ENCODE data around the gene ERG. TPM values are rescaled to one million over a fixed set of nuclear protein-coding genes. Genes with fewer than 3 reads are reported as not detected.

ERG gene
- total and polyA plus RNA-seq, 2 of the 13 experiments (the other 11 are each of a cell fraction or from before 2014, with no cell fraction given), result not detected

DNA sequence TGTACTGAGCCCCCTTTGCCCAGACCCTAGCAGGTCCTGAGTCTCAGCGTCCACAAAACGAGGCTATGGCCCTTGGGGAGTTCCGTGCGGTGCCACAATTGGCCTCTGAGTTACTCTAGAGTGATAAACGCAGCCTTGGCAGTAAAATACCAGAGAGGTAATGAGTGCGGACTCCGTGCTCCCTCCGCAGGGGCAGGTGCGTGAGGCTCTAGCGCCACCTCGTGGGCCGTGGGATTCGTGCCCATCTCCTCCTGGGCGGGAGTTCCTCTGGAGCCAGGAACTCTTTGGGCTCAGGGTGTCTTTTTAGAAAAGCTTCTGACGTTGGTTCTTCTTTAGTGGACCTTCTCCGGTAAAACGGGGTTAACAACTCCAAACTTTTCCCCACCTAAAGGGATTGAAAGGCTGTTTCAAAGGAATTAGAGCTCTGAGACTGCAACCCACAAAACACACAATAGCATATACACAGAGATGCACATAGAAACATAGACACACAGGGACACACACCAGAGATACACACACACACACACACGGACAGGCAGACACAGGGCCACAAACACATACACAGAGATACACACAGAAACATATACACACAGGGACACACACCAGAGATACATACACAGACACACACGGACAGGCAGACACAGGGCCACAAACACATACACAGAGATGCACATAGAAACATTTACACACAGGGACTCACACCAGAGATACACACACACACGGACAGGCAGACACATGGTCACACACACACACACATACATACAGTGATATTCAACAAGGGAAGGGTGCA, 142.1 kb downstream of the ERG start:
- no peaks in the 10 kb centered on the region for H3K79me2 ChIP-seq (ENCODE audit: insufficient read depth, low read length)
- FAIRE-seq (peak; percentile 62), DNase-seq (ENCODE audit: low spot score) (peak; percentile 28), ATAC-seq (peak; percentile 96)
- no peak overlapping the region for H3K27ac ChIP-seq (ENCODE audit: extremely low read length, insufficient read depth, low read length)
- 9% methylated on average over 18 of the region's 20 CpGs for WGBS (ENCODE audit: low lambda C conversion rate)
- no peaks in the 10 kb centered on the region for H3K9me3 ChIP-seq (ENCODE audit: low read length)
- H3K4me1 ChIP-seq (ENCODE audit: insufficient read depth, low read length), result no peaks in the 10 kb centered on the region
- H4K20me1 ChIP-seq (ENCODE audit: insufficient read depth, low read length), result no peaks in the 10 kb centered on the region
- intact Hi-C loops (cut with micrococcal nuclease; ENCODE audit: unreplicated experiment), result loop anchor here (1.0 kb wide), 2 partner anchors 137 to 197 kb away; no protein-coding TSS in a partner anchor
- H2AFZ ChIP-seq (ENCODE audit: low read length), result no peak overlapping the region
- H3K4me3 ChIP-seq (replicated peaks in 1 of 3; ENCODE audit: insufficient read depth in 1 of 3, low read depth in 2 of 3, low read length in 3 of 3), result no peak overlapping the region
- no peaks in the 10 kb centered on the region for H3K36me3 ChIP-seq (replicated peaks in 1 of 2; ENCODE audit: control insufficient read depth in 1 of 2, insufficient read depth in 2 of 2, low read length in 2 of 2)
- BruUV-seq (replicated peaks), result no TSS peak
- H3K4me2 ChIP-seq (ENCODE audit: low read depth, low read length), result no peak overlapping the region
- POLR2A ChIA-PET, result no interaction called here
- no peak overlapping the region for H3K9ac ChIP-seq (ENCODE audit: insufficient read depth, low read depth, low read length)
- CTCF ChIA-PET (ENCODE audit: low intra/inter-chr PET ratio, low total read pairs), result interaction anchor here (2.4 to 3.1 kb wide), 2 partner anchors 136 to 197 kb away, joined by 16 to 42 read pairs; no protein-coding TSS in a partner anchor
- in situ Hi-C loops (cut with HindIII; ENCODE audit: extremely low pct_ligation_motif_present, low pct_unique_long_range_greater_than_20kb), result loop anchor here (25.0 kb wide), 1 partner anchor 644 kb away; no protein-coding TSS in a partner anchor
- H3K27me3 ChIP-seq (ENCODE audit: control insufficient read depth in 1 of 2, insufficient read depth in 2 of 2, low read length in 2 of 2), result no peaks in the 10 kb centered on the region
- TF ChIP-seq JUNB (CRISPR knock-in tag; IDR thresholded peaks at IDR 0.05; ENCODE audit: borderline replicate concordance), result no peak
- TF ChIP-seq SP2 (CRISPR knock-in tag; IDR thresholded peaks at IDR 0.05), result no peak
- TF ChIP-seq MIXL1 (CRISPR knock-in tag; IDR thresholded peaks at IDR 0.05), result no peak
- TF ChIP-seq, protein P1, sequence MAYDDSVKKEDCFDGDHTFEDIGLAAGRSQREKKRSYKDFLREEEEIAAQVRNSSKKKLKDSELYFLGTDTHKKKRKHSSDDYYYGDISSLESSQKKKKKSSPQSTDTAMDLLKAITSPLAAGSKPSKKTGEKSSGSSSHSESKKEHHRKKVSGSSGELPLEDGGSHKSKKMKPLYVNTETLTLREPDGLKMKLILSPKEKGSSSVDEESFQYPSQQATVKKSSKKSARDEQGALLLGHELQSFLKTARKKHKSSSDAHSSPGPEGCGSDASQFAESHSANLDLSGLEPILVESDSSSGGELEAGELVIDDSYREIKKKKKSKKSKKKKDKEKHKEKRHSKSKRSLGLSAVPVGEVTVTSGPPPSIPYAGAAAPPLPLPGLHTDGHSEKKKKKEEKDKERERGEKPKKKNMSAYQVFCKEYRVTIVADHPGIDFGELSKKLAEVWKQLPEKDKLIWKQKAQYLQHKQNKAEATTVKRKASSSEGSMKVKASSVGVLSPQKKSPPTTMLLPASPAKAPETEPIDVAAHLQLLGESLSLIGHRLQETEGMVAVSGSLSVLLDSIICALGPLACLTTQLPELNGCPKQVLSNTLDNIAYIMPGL (CRISPR knock-in tag; IDR thresholded peaks at IDR 0.05; ENCODE audit: borderline replicate concordance in 1 of 2, low read depth in 1 of 2), result no peak
- TF ChIP-seq SMC3 (IDR thresholded peaks at IDR 0.05; ENCODE audit: low read length), result peak; percentile 56
- TF ChIP-seq, protein P2, sequence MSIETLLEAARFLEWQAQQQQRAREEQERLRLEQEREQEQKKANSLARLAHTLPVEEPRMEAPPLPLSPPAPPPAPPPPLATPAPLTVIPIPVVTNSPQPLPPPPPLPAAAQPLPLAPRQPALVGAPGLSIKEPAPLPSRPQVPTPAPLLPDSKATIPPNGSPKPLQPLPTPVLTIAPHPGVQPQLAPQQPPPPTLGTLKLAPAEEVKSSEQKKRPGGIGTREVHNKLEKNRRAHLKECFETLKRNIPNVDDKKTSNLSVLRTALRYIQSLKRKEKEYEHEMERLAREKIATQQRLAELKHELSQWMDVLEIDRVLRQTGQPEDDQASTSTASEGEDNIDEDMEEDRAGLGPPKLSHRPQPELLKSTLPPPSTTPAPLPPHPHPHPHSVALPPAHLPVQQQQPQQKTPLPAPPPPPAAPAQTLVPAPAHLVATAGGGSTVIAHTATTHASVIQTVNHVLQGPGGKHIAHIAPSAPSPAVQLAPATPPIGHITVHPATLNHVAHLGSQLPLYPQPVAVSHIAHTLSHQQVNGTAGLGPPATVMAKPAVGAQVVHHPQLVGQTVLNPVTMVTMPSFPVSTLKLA (IDR thresholded peaks at IDR 0.05), result no peak
- no peak for TF ChIP-seq ZNF775 (CRISPR knock-in tag; IDR thresholded peaks at IDR 0.05; ENCODE audit: borderline replicate concordance)
- TF ChIP-seq MAFG (CRISPR knock-in tag; IDR thresholded peaks at IDR 0.05), result no peak
- no peak for TF ChIP-seq SOX6 (IDR thresholded peaks at IDR 0.05)
- no peak for TF ChIP-seq SOX6 (CRISPR knock-in tag; IDR thresholded peaks at IDR 0.05)
- TF ChIP-seq MZF1 (CRISPR knock-in tag; IDR thresholded peaks at IDR 0.05; ENCODE audit: borderline replicate concordance), result no peak
- no peak for TF ChIP-seq ZSCAN20 (CRISPR knock-in tag; IDR thresholded peaks at IDR 0.05; ENCODE audit: borderline replicate concordance)
- no peak for TF ChIP-seq ZKSCAN1 (IDR thresholded peaks at IDR 0.05; ENCODE audit: low read length)
- no peak for TF ChIP-seq NCOA1 (CRISPR knock-in tag; IDR thresholded peaks at IDR 0.05)
- TF ChIP-seq ZNF263 (CRISPR knock-in tag; IDR thresholded peaks at IDR 0.05), result peak; percentile 97
- TF ChIP-seq, protein P3, sequence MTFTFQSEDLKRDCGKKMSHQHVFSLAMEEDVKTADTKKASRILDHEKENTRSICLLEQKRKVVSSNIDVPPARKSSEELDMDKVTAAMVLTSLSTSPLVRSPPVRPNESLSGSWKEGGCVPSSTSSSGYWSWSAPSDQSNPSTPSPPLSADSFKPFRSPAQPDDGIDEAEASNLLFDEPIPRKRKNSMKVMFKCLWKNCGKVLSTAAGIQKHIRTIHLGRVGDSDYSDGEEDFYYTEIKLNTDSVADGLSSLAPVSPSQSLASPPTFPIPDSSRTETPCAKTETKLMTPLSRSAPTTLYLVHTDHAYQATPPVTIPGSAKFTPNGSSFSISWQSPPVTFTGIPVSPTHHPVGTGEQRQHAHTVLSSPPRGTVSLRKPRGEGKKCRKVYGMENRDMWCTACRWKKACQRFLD (CRISPR knock-in tag; IDR thresholded peaks at IDR 0.05; ENCODE audit: borderline replicate concordance), result no peak
- no peak for TF ChIP-seq SIN3A (IDR thresholded peaks at IDR 0.05; ENCODE audit: borderline replicate concordance, low read depth, low read length)
- no peak for TF ChIP-seq GFI1 (CRISPR knock-in tag; IDR thresholded peaks at IDR 0.05; ENCODE audit: borderline replicate concordance)
- no peak for TF ChIP-seq ZNF556 (CRISPR knock-in tag; IDR thresholded peaks at IDR 0.05; ENCODE audit: borderline replicate concordance)
- TF ChIP-seq STAG1 (CRISPR knock-in tag; IDR thresholded peaks at IDR 0.05), result peak; percentile 97
- no peak for TF ChIP-seq ATRX (CRISPR knock-in tag; IDR thresholded peaks at IDR 0.05; ENCODE audit: borderline replicate concordance)

All from HepG2 (cell line).